Ovary (tissue), 3 donors: ENCODE results near the gene NF1.

Experiments used
- EP300 ChIP-seq: sonication (generic); formaldehyde crosslinking; IDR thresholded peaks from one replicate; pipeline ENCODE4 v1.6.1; 2017; ENCODE audit warnings: antibody characterized with exemption
- POLR2A ChIP-seq: fragments of 450-650 bp; IDR thresholded peaks from one replicate; pipeline ENCODE4 v1.6.1; 2017; ENCODE audit warnings: antibody characterized with exemption, mild to moderate bottlenecking, moderate library complexity
- TF ChIP-seq, protein P1 (sequence below), 3 donors: fragments of 450-650 bp in 2 of 3; fragments of 200-600 bp in 1 of 3; IDR thresholded peaks; one replicate each; pipeline versions ENCODE4 v1.5.1 to v1.8.0; 2016 to 2022; ENCODE audit warnings: antibody characterized with exemption in 3 of 3, mild to moderate bottlenecking in 1 of 3
- donor health status: DM: no; HTN: no; CAD: no.

- TF ChIP-seq, protein P1, sequence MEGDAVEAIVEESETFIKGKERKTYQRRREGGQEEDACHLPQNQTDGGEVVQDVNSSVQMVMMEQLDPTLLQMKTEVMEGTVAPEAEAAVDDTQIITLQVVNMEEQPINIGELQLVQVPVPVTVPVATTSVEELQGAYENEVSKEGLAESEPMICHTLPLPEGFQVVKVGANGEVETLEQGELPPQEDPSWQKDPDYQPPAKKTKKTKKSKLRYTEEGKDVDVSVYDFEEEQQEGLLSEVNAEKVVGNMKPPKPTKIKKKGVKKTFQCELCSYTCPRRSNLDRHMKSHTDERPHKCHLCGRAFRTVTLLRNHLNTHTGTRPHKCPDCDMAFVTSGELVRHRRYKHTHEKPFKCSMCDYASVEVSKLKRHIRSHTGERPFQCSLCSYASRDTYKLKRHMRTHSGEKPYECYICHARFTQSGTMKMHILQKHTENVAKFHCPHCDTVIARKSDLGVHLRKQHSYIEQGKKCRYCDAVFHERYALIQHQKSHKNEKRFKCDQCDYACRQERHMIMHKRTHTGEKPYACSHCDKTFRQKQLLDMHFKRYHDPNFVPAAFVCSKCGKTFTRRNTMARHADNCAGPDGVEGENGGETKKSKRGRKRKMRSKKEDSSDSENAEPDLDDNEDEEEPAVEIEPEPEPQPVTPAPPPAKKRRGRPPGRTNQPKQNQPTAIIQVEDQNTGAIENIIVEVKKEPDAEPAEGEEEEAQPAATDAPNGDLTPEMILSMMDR (IDR thresholded peaks at IDR 0.05), result no peak
- TF ChIP-seq EP300 (no peak), POLR2A (no peak)
Observed at GRCh38 chr17:31093866-31094599, 744 bp upstream of the NF1 start.
